ENCODE data around the gene PCP4.

PCP4 gene

DNA sequence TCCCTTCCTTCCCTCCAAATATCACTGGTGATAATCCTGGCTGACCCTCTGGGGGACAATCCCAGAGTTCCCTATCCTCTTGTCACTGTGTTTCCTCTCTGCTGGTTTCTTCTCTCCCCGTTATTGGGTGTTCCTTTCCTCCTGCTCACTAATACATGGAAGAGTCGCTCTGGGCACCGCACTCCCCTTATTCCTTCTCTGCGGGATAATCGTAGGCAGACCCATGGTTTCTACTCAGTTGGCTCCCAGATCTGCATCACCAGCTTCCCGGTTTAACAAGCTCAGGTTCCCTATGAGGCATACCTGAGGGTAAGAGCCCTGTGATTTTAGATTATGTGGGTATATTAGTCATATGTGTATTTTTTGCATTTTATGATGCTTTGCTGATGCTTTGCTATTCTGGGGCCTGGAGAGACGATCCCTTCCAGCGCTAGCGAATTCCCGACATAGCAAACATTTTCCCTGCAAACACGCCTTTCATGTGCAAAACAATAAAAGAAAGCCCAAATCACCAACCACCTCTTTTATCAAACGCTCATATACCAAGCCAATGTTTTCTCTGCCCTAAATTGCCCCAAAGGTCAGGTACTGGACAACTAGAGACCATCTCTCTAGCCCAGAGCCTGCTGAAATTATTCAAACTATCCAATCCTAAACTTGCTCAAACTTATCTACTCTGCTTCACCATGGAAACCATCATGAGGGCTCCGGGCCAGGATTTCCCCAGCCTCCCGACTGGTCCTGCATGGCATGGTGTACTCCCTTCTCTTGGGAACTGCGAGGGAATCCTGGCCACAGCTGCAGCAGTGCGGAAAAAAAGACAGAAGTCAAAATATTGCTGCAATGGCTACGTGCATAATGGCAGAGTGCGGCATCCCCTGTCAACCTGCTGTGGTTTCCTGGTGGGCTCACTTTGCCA lies 84.2 kb downstream of the PCP4 start:
- no peaks in the 10 kb centered on the region for H3K9me2 ChIP-seq (replicated peaks; ENCODE audit: insufficient read depth, low read length)
- no peak for TF ChIP-seq EZH2phosphoT487 (conservative IDR thresholded peaks at IDR 0.05; ENCODE audit: low read length)
- TF ChIP-seq, protein P1, sequence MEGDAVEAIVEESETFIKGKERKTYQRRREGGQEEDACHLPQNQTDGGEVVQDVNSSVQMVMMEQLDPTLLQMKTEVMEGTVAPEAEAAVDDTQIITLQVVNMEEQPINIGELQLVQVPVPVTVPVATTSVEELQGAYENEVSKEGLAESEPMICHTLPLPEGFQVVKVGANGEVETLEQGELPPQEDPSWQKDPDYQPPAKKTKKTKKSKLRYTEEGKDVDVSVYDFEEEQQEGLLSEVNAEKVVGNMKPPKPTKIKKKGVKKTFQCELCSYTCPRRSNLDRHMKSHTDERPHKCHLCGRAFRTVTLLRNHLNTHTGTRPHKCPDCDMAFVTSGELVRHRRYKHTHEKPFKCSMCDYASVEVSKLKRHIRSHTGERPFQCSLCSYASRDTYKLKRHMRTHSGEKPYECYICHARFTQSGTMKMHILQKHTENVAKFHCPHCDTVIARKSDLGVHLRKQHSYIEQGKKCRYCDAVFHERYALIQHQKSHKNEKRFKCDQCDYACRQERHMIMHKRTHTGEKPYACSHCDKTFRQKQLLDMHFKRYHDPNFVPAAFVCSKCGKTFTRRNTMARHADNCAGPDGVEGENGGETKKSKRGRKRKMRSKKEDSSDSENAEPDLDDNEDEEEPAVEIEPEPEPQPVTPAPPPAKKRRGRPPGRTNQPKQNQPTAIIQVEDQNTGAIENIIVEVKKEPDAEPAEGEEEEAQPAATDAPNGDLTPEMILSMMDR (IDR thresholded peaks at IDR 0.05; ENCODE audit: insufficient read depth, low read length, poor library complexity, severe bottlenecking), result no peak
- H3K4me3 ChIP-seq (ENCODE audit: insufficient read depth, low read length, poor library complexity, severe bottlenecking), result no peak overlapping the region
- H3K27me3 ChIP-seq (ENCODE audit: low read length), result no peaks in the 10 kb centered on the region; the same call in 1 of the 2 replicates
- H4K20me1 ChIP-seq (ENCODE audit: low read depth, low read length), result no peaks in the 10 kb centered on the region
- H3K4me2 ChIP-seq (ENCODE audit: low read depth, low read length, poor library complexity, severe bottlenecking), result no peak overlapping the region
- H3F3A ChIP-seq (ENCODE audit: insufficient read depth), result no peaks in the 10 kb centered on the region
- H3K36me3 ChIP-seq (ENCODE audit: low read length), result no peaks in the 10 kb centered on the region
- H3K79me2 ChIP-seq (ENCODE audit: insufficient read depth, low read length), result no peaks in the 10 kb centered on the region
- H3K9ac ChIP-seq (ENCODE audit: low read length), result no peak overlapping the region
- H3K27ac ChIP-seq (ENCODE audit: low read depth, low read length), result no peak overlapping the region
- H2AFZ ChIP-seq (ENCODE audit: low read depth, low read length, severe bottlenecking), result no peak overlapping the region
- no peaks in the 10 kb centered on the region for H3K9me3 ChIP-seq (ENCODE audit: insufficient read depth, low read length)

DNA sequence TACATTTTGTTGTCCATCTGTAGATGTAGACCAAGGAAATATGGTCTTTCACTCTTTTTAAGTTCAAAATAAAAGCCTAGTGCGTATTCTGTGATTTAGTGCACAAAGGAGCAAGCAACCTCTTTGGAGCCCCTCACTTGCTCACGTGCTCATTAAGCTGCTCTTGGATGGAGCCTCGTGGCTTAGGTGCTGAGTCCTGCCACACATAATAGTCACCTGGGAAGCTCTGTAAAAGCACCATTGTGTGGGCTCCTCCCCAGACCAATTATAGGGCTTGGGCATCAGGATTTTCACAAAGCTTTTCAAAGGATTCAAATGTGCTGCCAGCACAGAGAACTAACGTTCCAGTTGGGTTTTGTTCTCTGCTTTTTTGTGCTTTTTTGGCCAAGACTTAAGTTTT lies 85.0 kb downstream of the PCP4 start:
- Histone ChIP-seq H3K36me3 (ENCODE audit: low read length) (no peaks in the 10 kb centered on the region), H3K4me3 (ENCODE audit: insufficient read depth, low read length, poor library complexity, severe bottlenecking) (no peak overlapping the region), H3K9me2 (replicated peaks; ENCODE audit: insufficient read depth, low read length) (no peaks in the 10 kb centered on the region), H3K27me3 (ENCODE audit: low read length) (no peaks in the 10 kb centered on the region; the same call in 1 of the 2 replicates), H3K9me3 (ENCODE audit: insufficient read depth, low read length) (no peaks in the 10 kb centered on the region), H2AFZ (ENCODE audit: low read depth, low read length, severe bottlenecking) (no peak overlapping the region), H3K4me2 (ENCODE audit: low read depth, low read length, poor library complexity, severe bottlenecking) (no peak overlapping the region), H3K79me2 (ENCODE audit: insufficient read depth, low read length) (no peaks in the 10 kb centered on the region), H3K9ac (ENCODE audit: low read length) (no peak overlapping the region), H3F3A (ENCODE audit: insufficient read depth) (no peaks in the 10 kb centered on the region), H4K20me1 (ENCODE audit: low read depth, low read length) (no peaks in the 10 kb centered on the region), H3K27ac (ENCODE audit: low read depth, low read length) (no peak overlapping the region)
- TF ChIP-seq, protein P1 (IDR thresholded peaks at IDR 0.05; ENCODE audit: insufficient read depth, low read length, poor library complexity, severe bottlenecking), result no peak
- no peak for TF ChIP-seq EZH2phosphoT487 (conservative IDR thresholded peaks at IDR 0.05; ENCODE audit: low read length)

DNA sequence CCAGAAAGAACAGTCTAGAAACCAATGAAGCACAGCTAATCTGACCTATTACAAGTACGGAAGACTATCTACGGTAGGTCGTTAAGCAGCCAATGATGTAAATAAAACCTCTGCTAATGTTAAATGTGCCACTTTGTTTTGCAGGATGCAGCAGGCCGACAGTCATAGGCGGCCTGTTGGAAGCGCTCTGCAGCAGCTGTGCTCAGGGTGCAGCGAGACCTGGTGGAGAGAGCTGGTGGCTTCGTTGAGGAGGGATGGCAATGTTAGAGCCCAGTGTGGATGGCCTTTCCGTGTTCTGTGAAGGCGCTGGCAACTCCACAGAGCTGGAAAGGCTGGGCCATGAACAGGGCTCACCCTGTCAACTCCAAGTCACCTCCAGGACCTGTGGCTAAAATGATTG lies 87.3 kb downstream of the PCP4 start:
- Histone ChIP-seq H3K4me3 (ENCODE audit: insufficient read depth, low read length, poor library complexity, severe bottlenecking) (no peak overlapping the region), H3K27ac (ENCODE audit: low read depth, low read length) (no peak overlapping the region), H4K20me1 (ENCODE audit: low read depth, low read length) (no peaks in the 10 kb centered on the region), H3K36me3 (ENCODE audit: low read length) (no peaks in the 10 kb centered on the region), H3K9me2 (replicated peaks; ENCODE audit: insufficient read depth, low read length) (no peaks in the 10 kb centered on the region), H3F3A (ENCODE audit: insufficient read depth) (no peaks in the 10 kb centered on the region), H3K9me3 (ENCODE audit: insufficient read depth, low read length) (no peaks in the 10 kb centered on the region), H3K27me3 (ENCODE audit: low read length) (no peaks in the 10 kb centered on the region), H3K4me2 (ENCODE audit: low read depth, low read length, poor library complexity, severe bottlenecking) (no peak overlapping the region), H3K9ac (ENCODE audit: low read length) (no peak overlapping the region), H2AFZ (ENCODE audit: low read depth, low read length, severe bottlenecking) (no peak overlapping the region), H3K79me2 (ENCODE audit: insufficient read depth, low read length) (no peaks in the 10 kb centered on the region)
- TF ChIP-seq, protein P1 (IDR thresholded peaks at IDR 0.05; ENCODE audit: insufficient read depth, low read length, poor library complexity, severe bottlenecking), result no peak
- no peak for TF ChIP-seq EZH2phosphoT487 (conservative IDR thresholded peaks at IDR 0.05; ENCODE audit: low read length)
